ENCODE results near the gene HOOK1.

DNA sequence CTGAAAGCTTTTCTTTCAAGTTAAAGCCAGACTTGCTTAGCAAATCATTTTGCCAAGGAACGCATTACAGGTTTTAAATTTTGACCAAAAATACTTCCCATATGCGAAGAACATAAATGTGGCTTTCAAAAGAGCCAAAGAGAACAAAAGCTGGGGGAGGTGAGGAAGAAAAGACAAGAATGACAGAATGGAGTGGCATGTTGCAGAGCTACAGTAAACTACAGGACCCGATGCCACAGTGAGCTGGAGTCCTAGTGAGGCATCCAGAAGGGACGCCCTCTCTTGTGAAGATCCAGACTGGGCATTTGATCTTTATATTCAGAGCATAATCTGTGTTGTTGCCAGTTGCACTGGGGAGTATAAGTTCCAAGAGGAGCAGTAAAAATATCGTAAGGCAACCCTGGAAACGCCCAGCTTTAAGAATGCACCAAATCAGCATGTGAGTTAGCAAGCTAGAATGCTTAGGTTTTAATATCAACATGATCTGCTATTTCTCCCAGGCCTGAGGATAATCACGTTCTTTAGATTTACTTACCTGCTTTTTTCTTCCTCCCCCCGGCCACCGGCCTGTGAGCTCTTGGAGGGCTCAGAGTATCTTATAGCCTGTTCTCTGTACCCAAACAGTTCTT, 48.4 kb upstream of the HOOK1 start:
- no peak for TF ChIP-seq POLR2A (IDR thresholded peaks at IDR 0.05)
- TF ChIP-seq, protein P1, sequence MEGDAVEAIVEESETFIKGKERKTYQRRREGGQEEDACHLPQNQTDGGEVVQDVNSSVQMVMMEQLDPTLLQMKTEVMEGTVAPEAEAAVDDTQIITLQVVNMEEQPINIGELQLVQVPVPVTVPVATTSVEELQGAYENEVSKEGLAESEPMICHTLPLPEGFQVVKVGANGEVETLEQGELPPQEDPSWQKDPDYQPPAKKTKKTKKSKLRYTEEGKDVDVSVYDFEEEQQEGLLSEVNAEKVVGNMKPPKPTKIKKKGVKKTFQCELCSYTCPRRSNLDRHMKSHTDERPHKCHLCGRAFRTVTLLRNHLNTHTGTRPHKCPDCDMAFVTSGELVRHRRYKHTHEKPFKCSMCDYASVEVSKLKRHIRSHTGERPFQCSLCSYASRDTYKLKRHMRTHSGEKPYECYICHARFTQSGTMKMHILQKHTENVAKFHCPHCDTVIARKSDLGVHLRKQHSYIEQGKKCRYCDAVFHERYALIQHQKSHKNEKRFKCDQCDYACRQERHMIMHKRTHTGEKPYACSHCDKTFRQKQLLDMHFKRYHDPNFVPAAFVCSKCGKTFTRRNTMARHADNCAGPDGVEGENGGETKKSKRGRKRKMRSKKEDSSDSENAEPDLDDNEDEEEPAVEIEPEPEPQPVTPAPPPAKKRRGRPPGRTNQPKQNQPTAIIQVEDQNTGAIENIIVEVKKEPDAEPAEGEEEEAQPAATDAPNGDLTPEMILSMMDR (IDR thresholded peaks at IDR 0.05), result no peak
